K562 (cell line): ENCODE results near the gene DIP2C. TPM values are rescaled to one million over a fixed set of nuclear protein-coding genes. Genes with fewer than 3 reads are reported as not detected.
A peak's percentile ranks its signal among the peaks of the same experiment; 100 is the strongest.

Experiments
- ATAC-seq: fragments of 200-7000 bp; cut with Tn5 transposase; 3 replicates; pipeline ENCODE4 v1.9.1; 2020; ENCODE audit warnings: moderate library complexity
- BruUV-seq: library from RNA; stranded (reverse); fragments of 400-500 nt; replicated peaks from 2 replicates; lab custom pipeline; 2021; lab: Mats Ljungman, UMichigan
- CTCF ChIA-PET: fragments of 300-600 bp; formaldehyde crosslinking; extraction: SDS; loops from one replicate; lab custom pipeline; 2021; ENCODE audit warnings: low intra/inter-chr PET ratio; lab: Yijun Ruan, JAX
- POLR2A ChIA-PET: fragments of 300-600, 350-650 bp; sonication (Branson Sonifier 250); formaldehyde crosslinking; extraction: SDS; loops from one replicate; lab custom pipeline; 2021; ENCODE audit warnings: antibody characterized with exemption, inconsistent platforms; lab: Yijun Ruan, JAX
- DNase-seq, 4 experiments: peaks; one replicate each; pipeline versions ENCODE4 v3.0.0 to v3.0.0-alpha.2; 2011 to 2018; ENCODE audit warnings: low spot score in 3 of 4, mixed read lengths in 3 of 4; ENCODE audit errors: extremely low read depth in 1 of 4
- FAIRE-seq: peaks from 2 replicates; lab custom pipeline; 2011; peaks lifted over from hg19 to GRCh38; lab: Jason Lieb, UNC
- H2AFZ ChIP-seq: 2 replicates; pipeline ENCODE4 v1.6.0; 2011; ENCODE audit warnings: low read depth, low read length, control low read depth, inconsistent platforms
- H3K27ac ChIP-seq: fragments of 200-600 bp; 3 replicates; pipeline ENCODE4 v1.8.0; 2011; ENCODE audit warnings: low read depth, mild to moderate bottlenecking, control low read depth, inconsistent platforms, low read length, moderate library complexity, mixed read lengths; ENCODE audit errors: extremely low read depth
- H3K27me3 ChIP-seq, 2 experiments: fragments of 300-600 bp in 1 of 2; 2 replicates in 1 of 2; 3 replicates in 1 of 2; pipeline versions ENCODE4 v1.6.0 to v1.8.0; 2011; ENCODE audit warnings: inconsistent platforms in 2 of 2, low read length in 2 of 2, mild to moderate bottlenecking in 1 of 2, mixed read lengths in 1 of 2, moderate library complexity in 1 of 2; ENCODE audit not compliant: control insufficient read depth in 2 of 2, insufficient read depth in 2 of 2
- H3K36me3 ChIP-seq: fragments of 300-600 bp; 3 replicates; pipeline ENCODE4 v1.8.0; 2011; ENCODE audit warnings: mild to moderate bottlenecking, low read length, inconsistent platforms; ENCODE audit not compliant: control insufficient read depth, insufficient read depth
- H3K4me1 ChIP-seq, 2 experiments: fragments of 200-600 bp in 1 of 2; replicated peaks in 1 of 2; 2 replicates in 1 of 2; 3 replicates in 1 of 2; pipeline versions ENCODE4 v1.5.1 to v1.8.0; 2011; ENCODE audit warnings: inconsistent platforms in 2 of 2, low read length in 2 of 2, mild to moderate bottlenecking in 1 of 2, mixed read lengths in 1 of 2, moderate library complexity in 1 of 2; ENCODE audit not compliant: control insufficient read depth in 2 of 2, insufficient read depth in 2 of 2
- H3K4me2 ChIP-seq: 2 replicates; pipeline ENCODE4 v1.6.1; 2011; ENCODE audit warnings: low read length, control low read depth, inconsistent platforms, mixed read lengths; ENCODE audit not compliant: insufficient read depth
- H3K4me3 ChIP-seq: fragments of 200-600 bp; sonication (generic), shearing (Covaris generic); 2 replicates; pipeline ENCODE4 v1.5.1; 2016; ENCODE audit warnings: control low read depth, inconsistent platforms
- H3K79me2 ChIP-seq: fragments of 200-600 bp; 3 replicates; pipeline ENCODE4 v1.8.0; 2011; ENCODE audit warnings: low read length, inconsistent platforms; ENCODE audit not compliant: control insufficient read depth, insufficient read depth
- H3K9ac ChIP-seq, 2 experiments: 2 replicates each; pipeline versions ENCODE4 v1.6.0 to v1.6.1; 2011; ENCODE audit warnings: low read depth in 2 of 2, low read length in 2 of 2, control low read depth in 1 of 2, inconsistent platforms in 1 of 2, mild to moderate bottlenecking in 1 of 2, mixed read lengths in 1 of 2; ENCODE audit not compliant: insufficient read depth in 1 of 2
- H3K9me1 ChIP-seq: one replicate; pipeline ENCODE4 v1.6.0; 2011; ENCODE audit warnings: inconsistent platforms, mild to moderate bottlenecking, low read length, moderate library complexity; ENCODE audit not compliant: control insufficient read depth, insufficient read depth
- H3K9me3 ChIP-seq: replicated peaks from 2 replicates; pipeline ENCODE4 v1.5.1; 2011; ENCODE audit warnings: low read depth, low read length, inconsistent platforms; ENCODE audit not compliant: control insufficient read depth, insufficient read depth
- H4K20me1 ChIP-seq: replicated peaks from 2 replicates; pipeline ENCODE4 v1.6.1; 2011; ENCODE audit warnings: low read length, inconsistent platforms, mixed read lengths; ENCODE audit not compliant: control insufficient read depth, insufficient read depth
- BDP1 ChIP-seq: IDR thresholded peaks from 3 replicates; pipeline ENCODE4 v1.6.1; 2011; ENCODE audit not compliant: insufficient read length, insufficient read depth
- FOXK2 ChIP-seq, 2 experiments: fragments of 450-650 bp; IDR thresholded peaks in 1 of 2; conservative IDR thresholded peaks in 1 of 2; 2 replicates each; pipeline ENCODE4 v1.6.1; 2016; ENCODE audit warnings: low read depth in 2 of 2, mild to moderate bottlenecking in 1 of 2
- FOXP1 ChIP-seq: sonication (generic); formaldehyde crosslinking; IDR thresholded peaks from 2 replicates; pipeline ENCODE4 v1.8.0; 2022; ENCODE audit warnings: mild to moderate bottlenecking, missing genetic modification reagents
- HMBOX1 ChIP-seq: sonication (generic); IDR thresholded peaks from 2 replicates; pipeline ENCODE4 v1.6.1; 2016
- KDM1A ChIP-seq, 2 experiments: fragments of 450-650 bp; IDR thresholded peaks; 2 replicates each; pipeline ENCODE4 v1.6.1; 2016; ENCODE audit warnings: mild to moderate bottlenecking in 2 of 2
- NR2C2 ChIP-seq, 2 experiments: fragments of 200-800 bp in 1 of 2; sonication (Bioruptor generic) in 1 of 2; sonication (generic) in 1 of 2; formaldehyde crosslinking in 1 of 2; IDR thresholded peaks; 2 replicates each; pipeline versions ENCODE4 v1.6.1 to v1.8.0; 2016 to 2022; ENCODE audit warnings: mild to moderate bottlenecking in 1 of 2, missing compliant biosample characterization in 1 of 2, missing genetic modification characterization in 1 of 2, missing genetic modification reagents in 1 of 2
- THAP12 ChIP-seq: fragments of 250-450 bp; sonication (Bioruptor Pico); IDR thresholded peaks from 2 replicates; pipeline ENCODE4 v1.9.0; 2021; ENCODE audit warnings: mild to moderate bottlenecking, inconsistent platforms
- ZNF239 ChIP-seq: fragments of 250-450 bp; sonication (Bioruptor Pico); IDR thresholded peaks from 2 replicates; pipeline ENCODE4 v1.4.0; 2020; ENCODE audit warnings: mild to moderate bottlenecking
- ZNF75A ChIP-seq: fragments of 450-650 bp; formaldehyde crosslinking; IDR thresholded peaks from 2 replicates; pipeline ENCODE4 v1.4.0; 2020; ENCODE audit warnings: mild to moderate bottlenecking
- WGBS: fragments of 100-300 bp; shearing (Covaris generic); methylation state at CpG from one replicate; pipeline ENCODE4 v1.1.6; 2016; ENCODE audit warnings: low coverage, mixed read lengths; ENCODE audit not compliant: insufficient coverage; ENCODE audit errors: missing lambda C conversion rate; 5-methylcytosine and 5-hydroxymethylcytosine counted together
- in situ Hi-C: fragments of 300-500 bp; cut with MboI; formaldehyde crosslinking; loops from 4 replicates; pipeline ENCODE4 v1.15.0; 2018; ENCODE audit warnings: inconsistent platforms, mixed read lengths
- intact Hi-C: fragments of 100-400 bp; cut with micrococcal nuclease; formaldehyde crosslinking; loops from 2 replicates; pipeline ENCODE4 v1.14.2; 2022
- polyA plus RNA-seq, 8 experiments: library from polyadenylated mRNA; depleted of rRNA in 4 of 8; stranded (reverse) in 5 of 8; unstranded in 3 of 8; fragments of >200 nt; fragmentation: Nextera tagmentation in 2 of 8; fragmentation: Illumina TruSeq in 1 of 8; extraction: Ambion mirVana in 2 of 8; extraction: Trizol in 1 of 8; gene quantifications; 2 replicates each; pipeline versions ENCODE4 v1.2.1 to v1.2.3, GENCODE V29; 2011 to 2014; ENCODE audit warnings: inconsistent platforms in 1 of 8, missing spikeins in 1 of 8
- total RNA-seq, 7 experiments: library from RNA; depleted of rRNA in 6 of 7; stranded (reverse); fragments of >200 nt in 6 of 7; fragmentation: Illumina TruSeq in 2 of 7; extraction: Trizol in 2 of 7; gene quantifications; 2 replicates each; pipeline versions ENCODE4 v1.2.1 to v1.2.3, GENCODE V29; 2011 to 2021; ENCODE audit warnings: low replicate concordance in 1 of 7
- TF ChIP-seq, protein P1 (sequence below): sonication (generic); formaldehyde crosslinking; IDR thresholded peaks from 2 replicates; pipeline ENCODE4 v1.8.0; 2022; ENCODE audit warnings: mild to moderate bottlenecking, low read depth, missing genetic modification reagents

The DIP2C gene
- total and polyA plus RNA-seq, 9 of the 15 experiments (the other 6 are each of a cell fraction or from before 2014, with no cell fraction given) = 0.01 TPM; not detected in 8

GRCh38 chr10:627032-627992 lies 62.2 kb downstream of the DIP2C start (continued):
- no peak for TF ChIP-seq FOXK2 (conservative IDR thresholded peaks at IDR 0.05 in 1 of 2, IDR thresholded peaks at IDR 0.05 in 1 of 2; ENCODE audit: low read depth in 2 of 2)

GRCh38 chr10:625751-626711 lies 63.4 kb downstream of the DIP2C start:
- ATAC-seq = no peak
- peaks cover 0 to 20% of the 10 kb centered on the region in 2 experiments; a peak in 2 of 5 replicates for H3K4me1 ChIP-seq
- ChIA-PET CTCF (interaction anchor here (0.6 kb wide), 1 partner anchor 51 kb away, joined by 3 read pairs; no protein-coding TSS in a partner anchor), POLR2A (no interaction called here)
- in situ Hi-C loops (no loop called here), intact Hi-C loops (no loop called here)
- H3K27me3 ChIP-seq = peaks cover 59 to 86% of the 10 kb centered on the region in 2 experiments
- H3K4me3 ChIP-seq = no peak overlapping the region
- no peaks in the 10 kb centered on the region for H3K9me1 ChIP-seq
- no peak overlapping the region for H3K27ac ChIP-seq
- FAIRE-seq = no peak
- DNase-seq = no peak
- no peak overlapping the region for H3K9ac ChIP-seq
- H2AFZ ChIP-seq = no peak overlapping the region
- no peak overlapping the region for H3K4me2 ChIP-seq
- peaks cover 8% of the 10 kb centered on the region for H4K20me1 ChIP-seq
- H3K79me2 ChIP-seq = no peaks in the 10 kb centered on the region
- H3K9me3 ChIP-seq = no peaks in the 10 kb centered on the region
- no peaks in the 10 kb centered on the region for H3K36me3 ChIP-seq
- no TSS peak for BruUV-seq
- 1% methylated on average over 16 of the region's 21 CpGs for WGBS
- TF ChIP-seq BDP1 (no peak), NR2C2 (CRISPR knock-in tag; IDR thresholded peaks at IDR 0.05) (no peak), NR2C2 (tag; IDR thresholded peaks at IDR 0.05) (0 out of 2 replicates have a peak, but pooled peaks have one; percentile 12), KDM1A (IDR thresholded peaks at IDR 0.05) (no peak), FOXP1 (CRISPR knock-in tag) (no peak), HMBOX1 (no peak), THAP12 (CRISPR knock-in tag) (no peak), ZNF239 (CRISPR knock-in tag) (no peak), ZNF75A (CRISPR knock-in tag) (no peak)
- TF ChIP-seq, protein P1, sequence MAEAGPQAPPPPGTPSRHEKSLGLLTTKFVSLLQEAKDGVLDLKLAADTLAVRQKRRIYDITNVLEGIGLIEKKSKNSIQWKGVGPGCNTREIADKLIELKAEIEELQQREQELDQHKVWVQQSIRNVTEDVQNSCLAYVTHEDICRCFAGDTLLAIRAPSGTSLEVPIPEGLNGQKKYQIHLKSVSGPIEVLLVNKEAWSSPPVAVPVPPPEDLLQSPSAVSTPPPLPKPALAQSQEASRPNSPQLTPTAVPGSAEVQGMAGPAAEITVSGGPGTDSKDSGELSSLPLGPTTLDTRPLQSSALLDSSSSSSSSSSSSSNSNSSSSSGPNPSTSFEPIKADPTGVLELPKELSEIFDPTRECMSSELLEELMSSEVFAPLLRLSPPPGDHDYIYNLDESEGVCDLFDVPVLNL (CRISPR knock-in tag) = no peak
